DMS114 treated with DMSO at 0.1 percent for 48 hours (cell line): Measurements from ENCODE around the gene ATP5MG.

ENCODE experiments used
- DNase-seq: peaks from one replicate; lab custom pipeline; 2025; ENCODE audit not compliant: unreplicated experiment; lab: John Stamatoyannopoulos, UW

Gene ATP5MG

DNA sequence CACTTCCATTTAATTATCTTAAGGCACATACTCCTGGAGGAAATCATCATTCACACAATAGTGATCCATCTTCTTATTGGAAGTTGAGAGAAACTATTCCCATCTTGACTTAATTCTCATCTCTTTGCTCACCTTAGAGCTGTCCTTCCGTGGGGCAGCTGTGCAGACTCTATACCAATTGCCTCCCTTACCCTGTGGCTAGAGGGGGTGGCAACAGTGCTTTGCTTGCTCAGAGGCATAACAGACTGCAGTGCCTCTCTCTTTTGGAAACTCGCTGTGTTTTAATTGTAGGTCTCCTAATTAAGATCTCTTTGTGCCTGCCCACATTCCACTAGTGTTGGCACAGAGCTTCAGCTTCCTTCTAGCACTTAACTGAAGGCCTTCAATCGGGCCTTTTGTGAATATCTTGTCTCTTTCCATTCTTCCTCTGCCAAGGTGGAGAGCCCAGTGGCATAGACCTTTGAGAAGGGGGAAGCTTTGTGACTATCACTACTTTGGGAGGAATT lies 40.4 kb downstream of the ATP5MG start:
- no peak for DNase-seq

DNA sequence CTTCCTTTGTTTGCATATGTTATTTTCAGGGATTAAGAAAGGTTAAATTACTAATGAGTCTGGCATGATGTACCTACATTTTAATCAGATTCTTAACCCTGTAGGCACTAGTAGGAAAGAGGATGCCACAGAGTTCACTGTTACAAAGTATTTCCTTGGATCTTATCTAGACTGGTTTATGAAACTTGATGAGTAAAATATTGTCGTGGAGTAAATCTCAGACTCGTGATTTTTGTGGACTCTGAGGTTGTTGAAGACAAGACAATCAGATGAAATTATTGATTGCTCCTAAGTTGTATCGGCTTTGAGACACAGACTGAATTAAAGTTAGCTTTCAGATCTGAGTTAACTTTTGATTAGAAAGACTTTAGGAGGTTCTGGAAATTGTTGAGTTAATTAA lies 40.9 kb downstream of the ATP5MG start:
- no peak for DNase-seq

GRCh38 chr11:118442908-118443589 lies 41.6 kb downstream of the ATP5MG start:
- DNase-seq, result no peak

GRCh38 chr11:118443590-118444218 lies 42.3 kb downstream of the ATP5MG start:
- DNase-seq, result no peak

DNA sequence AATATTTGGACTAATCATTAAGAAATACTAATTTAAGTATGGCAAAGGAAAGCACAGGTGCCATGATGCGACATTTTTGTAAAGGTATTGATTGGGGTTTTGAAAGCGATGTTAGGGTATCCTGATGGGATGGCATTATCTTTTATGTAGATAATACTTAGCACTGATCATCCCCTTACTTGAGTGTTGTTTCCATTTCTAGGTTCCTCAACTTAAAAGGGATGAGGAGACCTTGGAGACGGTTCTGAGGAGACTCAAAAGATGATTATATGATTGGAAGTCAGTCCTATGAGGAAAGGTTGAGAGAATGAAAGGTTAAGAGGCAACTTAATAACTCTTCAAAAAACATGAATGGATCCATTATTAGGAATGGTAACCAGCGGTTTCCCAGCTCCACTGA lies 46.0 kb downstream of the ATP5MG start:
- no peak for DNase-seq

DNA sequence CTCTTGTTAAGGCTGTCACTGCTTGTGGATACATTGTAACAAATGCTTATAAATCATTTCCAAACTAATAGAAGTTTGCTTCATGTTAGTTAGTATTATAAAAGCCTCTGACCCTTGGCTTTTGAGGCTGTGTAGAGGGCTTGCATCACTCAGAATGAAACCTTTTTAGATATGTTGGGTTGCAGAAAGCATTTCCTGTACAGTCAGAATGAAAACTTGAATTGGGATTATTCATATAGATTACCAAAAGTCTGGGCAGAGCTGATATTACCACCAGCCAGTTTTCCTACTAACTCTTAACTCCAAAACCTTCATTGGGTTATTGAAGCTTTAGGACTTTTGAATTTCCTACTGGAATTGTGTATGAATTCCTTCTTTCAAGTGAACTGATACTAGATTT lies 46.9 kb downstream of the ATP5MG start:
- no peak for DNase-seq

GRCh38 chr11:118449316-118449918 lies 48.0 kb downstream of the ATP5MG start:
- no peak for DNase-seq

GRCh38 chr11:118450451-118450850 lies 49.0 kb downstream of the ATP5MG start:
- DNase-seq, result no peak
